Glutamatergic neuron (in vitro differentiated cells): Measurements from ENCODE around the gene TEDC1. TPM values are rescaled to one million over a fixed set of nuclear protein-coding genes. Genes with fewer than 3 reads are reported as not detected.
"Not testable (repeated sequence)": the region's sequence is repeated elsewhere in the genome, so short reads cannot be mapped to it uniquely, and the experiment has no call there.

Experiments used
- DNase-seq: peaks from one replicate; pipeline ENCODE4 v3.0.0; 2022
- H3K27ac Mint-ChIP-seq: one replicate; pipeline ENCODE4 v1.8.0; 2020; ENCODE audit warnings: mild to moderate bottlenecking, mixed read lengths, inconsistent platforms; ENCODE audit not compliant: unreplicated experiment
- H3K27me3 Mint-ChIP-seq: one replicate; pipeline ENCODE4 v1.8.0; 2020; ENCODE audit warnings: mild to moderate bottlenecking, moderate library complexity, mixed read lengths, inconsistent platforms; ENCODE audit not compliant: unreplicated experiment
- H3K36me3 Mint-ChIP-seq: one replicate; pipeline ENCODE4 v1.8.0; 2020; ENCODE audit warnings: mild to moderate bottlenecking, mixed read lengths, inconsistent platforms; ENCODE audit not compliant: unreplicated experiment
- H3K4me1 Mint-ChIP-seq: one replicate; pipeline ENCODE4 v1.8.0; 2020; ENCODE audit warnings: mild to moderate bottlenecking, low read depth, mixed read lengths, inconsistent platforms; ENCODE audit not compliant: unreplicated experiment
- H3K4me3 Mint-ChIP-seq: one replicate; pipeline ENCODE4 v1.8.0; 2020; ENCODE audit warnings: mild to moderate bottlenecking, mixed read lengths, inconsistent platforms; ENCODE audit not compliant: unreplicated experiment
- H3K9me3 Mint-ChIP-seq: one replicate; pipeline ENCODE4 v1.8.0; 2020; ENCODE audit warnings: mild to moderate bottlenecking, moderate library complexity, mixed read lengths, inconsistent platforms; ENCODE audit not compliant: unreplicated experiment
- CTCF ChIP-seq: fragments of 200-600 bp; sonication (generic); IDR thresholded peaks from one replicate; pipeline ENCODE4 v1.5.0; 2021; ENCODE audit not compliant: partially characterized antibody, unreplicated experiment
- total RNA-seq: library from RNA; stranded (reverse); fragmentation: NEBNext Ultra II Directional; extraction: Animal tissue kit (Norgen Biotek cat#: 25700); gene quantifications from one replicate; pipeline ENCODE4 v1.2.1, GENCODE V29; 2021; ENCODE audit not compliant: unreplicated experiment

The TEDC1 gene
- total RNA-seq, 1 donor from 2014 or later: 13.8 TPM

GRCh38 chr14:105541218-105541875, 50.3 kb downstream of the TEDC1 start:
- H3K27me3 Mint-ChIP-seq: peaks cover 4% of the 10 kb centered on the region
- no peak overlapping the region for H3K4me3 Mint-ChIP-seq
- no peak for TF ChIP-seq CTCF
- no peak for DNase-seq
- no peak overlapping the region for H3K27ac Mint-ChIP-seq
- no peaks in the 10 kb centered on the region for H3K4me1 Mint-ChIP-seq
- peaks cover 6% of the 10 kb centered on the region for H3K9me3 Mint-ChIP-seq
- no peaks in the 10 kb centered on the region for H3K36me3 Mint-ChIP-seq

GRCh38 chr14:105545676-105546075, 54.6 kb downstream of the TEDC1 start:
- H3K4me1 Mint-ChIP-seq, H3K27ac Mint-ChIP-seq, DNase-seq, H3K4me3 Mint-ChIP-seq, H3K27me3 Mint-ChIP-seq, H3K36me3 Mint-ChIP-seq: not testable (repeated sequence)
- peaks cover 15% of the 10 kb centered on the region for H3K9me3 Mint-ChIP-seq

- peaks cover 14% of the 10 kb centered on the region for H3K9me3 Mint-ChIP-seq
- not testable (repeated sequence) for H3K27me3 Mint-ChIP-seq, H3K4me3 Mint-ChIP-seq, DNase-seq, H3K27ac Mint-ChIP-seq, H3K36me3 Mint-ChIP-seq, H3K4me1 Mint-ChIP-seq
Observed at GRCh38 chr14:105546410-105546809, 55.4 kb downstream of the TEDC1 start.

- not testable (repeated sequence) for H3K27ac Mint-ChIP-seq, H3K27me3 Mint-ChIP-seq, H3K4me3 Mint-ChIP-seq, H3K4me1 Mint-ChIP-seq, DNase-seq, H3K36me3 Mint-ChIP-seq
- peaks cover 14% of the 10 kb centered on the region for H3K9me3 Mint-ChIP-seq
Observed at GRCh38 chr14:105547072-105547471, 56.0 kb downstream of the TEDC1 start.

- Mint-ChIP-seq H3K9me3 (peaks cover 19% of the 10 kb centered on the region), H3K27me3 (no peaks in the 10 kb centered on the region), H3K4me3 (no peak overlapping the region), H3K4me1 (no peaks in the 10 kb centered on the region), H3K27ac (no peak overlapping the region), H3K36me3 (no peaks in the 10 kb centered on the region)
- DNase-seq: no peak
- no peak for TF ChIP-seq CTCF
Observed at GRCh38 chr14:105547741-105548169, 56.7 kb downstream of the TEDC1 start.

Other genes starting within 250 kb of the TEDC1 start
- 36.3 TPM for gene BTBD6, start 242.7 kb upstream of the TEDC1 start, total RNA-seq
- 54.6 TPM for gene BRF1, start 190.2 kb upstream of the TEDC1 start, total RNA-seq
- gene PACS2, start 176.5 kb upstream of the TEDC1 start, total RNA-seq: 263 TPM
- 2.7 TPM for gene TEX22, start 92.7 kb upstream of the TEDC1 start, total RNA-seq
- gene MTA1, start 71.4 kb upstream of the TEDC1 start, total RNA-seq: 261 TPM
- 78.5 TPM for gene CRIP2, start 16.4 kb upstream of the TEDC1 start, total RNA-seq
- 49.3 TPM for gene CRIP1, start 4.4 kb upstream of the TEDC1 start, total RNA-seq
- 2.7 TPM for gene TMEM121, start 35.3 kb downstream of the TEDC1 start, total RNA-seq